Fibroblast of lung (primary cell): ENCODE results near the gene CYP11A1.

Source experiments
- EZH2 ChIP-seq: IDR thresholded peaks from 2 replicates; pipeline ENCODE4 v1.5.1; 2012; ENCODE audit warnings: low read length, control low read depth, mild to moderate bottlenecking; ENCODE audit errors: missing control alignments
- TF ChIP-seq, protein P1 (sequence below), 2 donors: IDR thresholded peaks in 1 of 2; conservative IDR thresholded peaks in 1 of 2; 1 replicate in 1 of 2; 2 replicates in 1 of 2; pipeline ENCODE4 v1.5.1; 2011 to 2012; ENCODE audit warnings: low read length in 2 of 2, control low read depth in 1 of 2, inconsistent platforms in 1 of 2, low read depth in 1 of 2, mild to moderate bottlenecking in 1 of 2

DNA sequence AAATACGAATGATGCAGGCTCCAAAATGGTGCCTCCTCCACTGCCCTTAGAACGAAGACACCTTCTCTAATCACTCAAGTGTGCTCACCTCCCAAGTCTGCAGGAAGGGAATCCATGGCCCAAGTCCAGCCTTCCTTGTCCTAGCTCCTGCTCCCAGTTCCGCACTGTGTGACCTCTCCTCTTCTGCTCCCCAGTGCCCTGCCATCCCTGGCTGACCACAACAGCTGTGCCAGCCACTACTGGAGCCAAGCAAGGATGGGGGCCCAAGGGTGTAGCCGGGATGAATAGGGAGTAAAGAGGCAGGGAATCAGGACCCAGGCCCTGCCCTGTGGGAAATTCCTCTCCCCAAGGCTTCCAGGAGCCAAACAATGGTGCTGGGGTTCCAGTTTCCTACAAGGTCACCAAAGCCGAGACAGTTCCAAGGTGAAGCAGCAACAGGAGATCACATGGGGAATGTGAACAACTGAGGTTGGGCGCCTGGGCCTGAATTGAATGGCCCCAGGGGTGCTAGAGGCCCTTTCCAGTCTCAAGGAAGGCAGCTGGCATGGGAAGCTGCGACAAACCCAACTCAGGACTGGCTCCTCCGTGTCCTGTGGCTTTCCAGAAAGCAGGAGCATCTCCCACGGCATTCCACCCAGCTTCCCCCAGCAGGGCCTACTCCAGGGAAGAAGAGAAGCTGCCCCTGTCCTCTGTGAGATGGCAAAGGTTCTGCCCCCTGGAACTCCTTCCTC, 46.1 kb upstream of the CYP11A1 start:
- TF ChIP-seq, protein P1, sequence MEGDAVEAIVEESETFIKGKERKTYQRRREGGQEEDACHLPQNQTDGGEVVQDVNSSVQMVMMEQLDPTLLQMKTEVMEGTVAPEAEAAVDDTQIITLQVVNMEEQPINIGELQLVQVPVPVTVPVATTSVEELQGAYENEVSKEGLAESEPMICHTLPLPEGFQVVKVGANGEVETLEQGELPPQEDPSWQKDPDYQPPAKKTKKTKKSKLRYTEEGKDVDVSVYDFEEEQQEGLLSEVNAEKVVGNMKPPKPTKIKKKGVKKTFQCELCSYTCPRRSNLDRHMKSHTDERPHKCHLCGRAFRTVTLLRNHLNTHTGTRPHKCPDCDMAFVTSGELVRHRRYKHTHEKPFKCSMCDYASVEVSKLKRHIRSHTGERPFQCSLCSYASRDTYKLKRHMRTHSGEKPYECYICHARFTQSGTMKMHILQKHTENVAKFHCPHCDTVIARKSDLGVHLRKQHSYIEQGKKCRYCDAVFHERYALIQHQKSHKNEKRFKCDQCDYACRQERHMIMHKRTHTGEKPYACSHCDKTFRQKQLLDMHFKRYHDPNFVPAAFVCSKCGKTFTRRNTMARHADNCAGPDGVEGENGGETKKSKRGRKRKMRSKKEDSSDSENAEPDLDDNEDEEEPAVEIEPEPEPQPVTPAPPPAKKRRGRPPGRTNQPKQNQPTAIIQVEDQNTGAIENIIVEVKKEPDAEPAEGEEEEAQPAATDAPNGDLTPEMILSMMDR (conservative IDR thresholded peaks at IDR 0.05 in 1 of 2, IDR thresholded peaks at IDR 0.05 in 1 of 2; ENCODE audit: low read depth in 1 of 2, low read length in 2 of 2): no peak
- no peak for TF ChIP-seq EZH2
